NT2/D1 (cell line): ENCODE measurements around the gene ITPR2.
A peak's percentile ranks its signal among the peaks of the same experiment; 100 is the strongest.
"Not testable (repeated sequence)": the region's sequence is repeated elsewhere in the genome, so short reads cannot be mapped to it uniquely, and the experiment has no call there.

Experiments
- DNase-seq: peaks from one replicate; pipeline ENCODE4 v3.0.0-alpha.2; 2011; ENCODE audit warnings: low read depth, low spot score
- H3K27me3 ChIP-seq: 2 replicates; pipeline ENCODE4 v1.6.0; 2011; ENCODE audit warnings: mild to moderate bottlenecking; ENCODE audit not compliant: insufficient read length, insufficient read depth
- H3K36me3 ChIP-seq: 2 replicates; pipeline ENCODE4 v1.6.1; 2011; ENCODE audit warnings: mild to moderate bottlenecking, low read length, mixed read lengths; ENCODE audit not compliant: insufficient read depth, insufficient read length
- H3K4me1 ChIP-seq: 2 replicates; pipeline ENCODE4 v1.5.1; 2011; ENCODE audit not compliant: insufficient read depth, insufficient read length
- H3K4me3 ChIP-seq: 2 replicates; pipeline ENCODE4 v1.5.1; 2011; ENCODE audit warnings: low read depth; ENCODE audit not compliant: insufficient read length
- H3K9ac ChIP-seq: 2 replicates; pipeline ENCODE4 v1.6.0; 2011; ENCODE audit warnings: low read depth; ENCODE audit not compliant: insufficient read length
- H3K9me3 ChIP-seq: 2 replicates; pipeline ENCODE4 v1.5.1; 2011; ENCODE audit warnings: mild to moderate bottlenecking, low read length; ENCODE audit not compliant: insufficient read depth
- SUZ12 ChIP-seq: IDR thresholded peaks from 2 replicates; pipeline ENCODE4 v1.6.1; 2011; ENCODE audit not compliant: insufficient read length, insufficient read depth; ENCODE audit errors: extremely low read depth
- YY1 ChIP-seq: IDR thresholded peaks from 2 replicates; pipeline ENCODE4 v1.6.1; 2011; ENCODE audit not compliant: insufficient read length, insufficient read depth
- ZNF274 ChIP-seq: IDR thresholded peaks from 2 replicates; pipeline ENCODE4 v1.6.1; 2011; ENCODE audit warnings: mild to moderate bottlenecking, low read depth, low read length

Gene ITPR2

DNA sequence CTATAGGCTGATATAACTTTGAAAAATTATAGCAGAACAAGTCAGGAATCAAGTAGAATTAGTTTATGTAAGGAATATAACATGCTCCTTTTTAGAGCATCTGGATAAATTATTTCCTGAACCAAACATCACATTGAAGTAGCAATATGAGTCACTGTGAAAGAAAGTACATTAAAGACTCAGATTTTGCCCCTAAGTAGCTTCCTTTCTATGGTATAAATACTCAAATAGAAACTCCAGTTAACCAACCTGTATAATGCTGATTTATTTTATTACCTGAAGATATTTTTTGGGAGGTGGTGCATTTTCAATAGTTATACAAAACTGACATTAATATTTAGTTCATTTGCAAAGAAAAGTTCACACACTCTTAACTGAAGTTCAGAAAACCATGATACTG, 312.1 kb downstream of the ITPR2 start:
- Histone ChIP-seq H3K4me3 (no peak overlapping the region), H3K36me3 (no peaks in the 10 kb centered on the region)
- TF ChIP-seq SUZ12, result no peak
- no peak for TF ChIP-seq ZNF274
- TF ChIP-seq YY1, result no peak

DNA sequence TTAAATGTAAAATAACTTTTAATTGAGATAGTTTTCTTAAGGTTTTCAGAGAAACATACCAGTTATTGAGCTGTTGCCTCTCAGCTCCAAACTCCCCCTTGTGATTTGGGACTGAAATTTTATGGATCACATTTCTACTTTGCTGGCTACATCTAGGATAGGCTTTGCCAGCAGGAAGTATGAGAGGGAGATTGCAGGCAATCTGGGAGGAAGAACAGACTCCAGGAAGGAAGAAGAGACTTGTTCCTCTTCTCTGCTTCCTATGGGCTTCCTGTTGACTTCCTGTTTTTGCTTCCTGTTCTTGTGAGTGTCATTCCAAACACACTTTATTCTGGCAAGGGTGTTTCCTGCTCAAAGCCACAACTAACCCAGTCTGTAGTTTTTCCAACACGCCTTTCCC, 312.9 kb downstream of the ITPR2 start:
- Histone ChIP-seq H3K9ac (no peak overlapping the region), H3K9me3 (peaks cover 33% of the 10 kb centered on the region), H3K36me3 (no peaks in the 10 kb centered on the region), H3K4me1 (no peaks in the 10 kb centered on the region), H3K4me3 (no peak overlapping the region), H3K27me3 (no peaks in the 10 kb centered on the region)
- DNase-seq, result no peak
- TF ChIP-seq SUZ12 (no peak), YY1 (no peak), ZNF274 (no peak)

More for the DNA sequence above, 312.1 kb downstream of the ITPR2 start:
- Histone ChIP-seq H3K4me1 (no peaks in the 10 kb centered on the region), H3K27me3 (no peaks in the 10 kb centered on the region), H3K9me3 (peaks cover 41% of the 10 kb centered on the region), H3K9ac (no peak overlapping the region)
- DNase-seq, result no peak

DNA sequence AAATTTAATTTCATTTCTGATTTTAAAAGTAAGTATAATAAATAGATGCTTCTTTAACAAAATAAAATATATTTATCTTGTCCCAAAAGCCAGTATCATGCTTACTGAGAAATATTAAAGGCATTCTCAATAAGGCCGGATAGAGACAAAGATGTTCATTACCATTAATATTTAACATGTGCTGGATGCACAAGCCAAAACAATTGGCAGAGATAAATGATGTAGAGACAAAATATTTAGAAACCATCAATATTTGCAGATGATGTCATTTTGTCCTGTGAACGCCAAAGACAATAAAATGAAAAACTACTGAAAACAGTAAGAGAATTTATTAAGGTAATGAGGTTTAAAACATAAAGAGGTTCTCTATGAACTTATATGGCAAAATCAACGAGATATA, 313.5 kb downstream of the ITPR2 start:
- no peaks in the 10 kb centered on the region for H3K36me3 ChIP-seq
- no peak overlapping the region for H3K9ac ChIP-seq
- H3K4me1 ChIP-seq, result no peaks in the 10 kb centered on the region
- H3K27me3 ChIP-seq, result no peaks in the 10 kb centered on the region
- no peak overlapping the region for H3K4me3 ChIP-seq
- no peak for DNase-seq
- no peak for TF ChIP-seq YY1
- TF ChIP-seq ZNF274, result no peak
- no peak for TF ChIP-seq SUZ12
- peaks cover 27% of the 10 kb centered on the region for H3K9me3 ChIP-seq

DNA sequence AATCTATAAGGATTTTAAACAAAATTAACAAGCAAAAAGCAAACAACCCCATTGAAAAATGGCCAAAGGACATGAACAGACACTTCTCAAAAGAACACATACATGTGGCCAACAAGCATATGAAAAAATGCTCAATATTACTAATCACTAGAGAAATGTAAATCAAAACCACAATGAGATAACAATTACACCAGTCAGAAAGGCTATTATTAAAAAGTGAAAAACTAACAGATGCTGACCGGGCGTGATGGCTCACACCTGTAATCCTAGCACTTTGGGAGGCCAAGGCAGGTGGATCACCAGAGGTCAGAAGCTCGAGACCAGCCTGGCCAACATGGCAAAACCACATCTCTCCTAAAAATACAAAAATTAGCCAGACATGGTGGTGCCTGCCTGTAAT, 315.7 kb downstream of the ITPR2 start:
- not testable (repeated sequence) for DNase-seq, H3K4me3 ChIP-seq, H3K27me3 ChIP-seq, H3K9ac ChIP-seq, H3K36me3 ChIP-seq, H3K4me1 ChIP-seq
- peaks cover 17% of the 10 kb centered on the region; the same call in 1 of the 2 replicates for H3K9me3 ChIP-seq

DNA sequence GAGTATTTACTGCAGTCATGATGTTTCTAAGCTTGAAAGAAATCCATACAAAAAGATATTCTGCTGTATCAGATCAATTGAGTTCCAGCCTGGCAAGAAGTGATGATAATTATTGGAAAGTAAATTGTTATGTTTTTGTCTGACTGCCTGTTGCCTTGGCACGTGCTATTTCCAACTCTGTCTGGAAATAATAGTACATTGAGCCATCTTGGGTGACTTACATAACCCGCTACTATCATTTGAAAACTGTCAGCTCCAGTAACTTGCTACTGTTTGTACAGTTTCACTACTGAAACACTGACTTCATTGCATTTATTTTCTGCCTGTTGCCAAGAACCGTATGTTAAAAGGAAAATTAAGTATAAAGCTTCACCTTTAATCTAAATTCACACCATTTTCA, 318.6 kb downstream of the ITPR2 start:
- Histone ChIP-seq H3K9me3 (peaks cover 16% of the 10 kb centered on the region; the same call in 1 of the 2 replicates), H3K4me1 (no peaks in the 10 kb centered on the region), H3K9ac (no peak overlapping the region), H3K4me3 (no peak overlapping the region), H3K27me3 (no peaks in the 10 kb centered on the region), H3K36me3 (no peaks in the 10 kb centered on the region)
- TF ChIP-seq YY1 (no peak), SUZ12 (no peak), ZNF274 (no peak)
- no peak for DNase-seq

DNA sequence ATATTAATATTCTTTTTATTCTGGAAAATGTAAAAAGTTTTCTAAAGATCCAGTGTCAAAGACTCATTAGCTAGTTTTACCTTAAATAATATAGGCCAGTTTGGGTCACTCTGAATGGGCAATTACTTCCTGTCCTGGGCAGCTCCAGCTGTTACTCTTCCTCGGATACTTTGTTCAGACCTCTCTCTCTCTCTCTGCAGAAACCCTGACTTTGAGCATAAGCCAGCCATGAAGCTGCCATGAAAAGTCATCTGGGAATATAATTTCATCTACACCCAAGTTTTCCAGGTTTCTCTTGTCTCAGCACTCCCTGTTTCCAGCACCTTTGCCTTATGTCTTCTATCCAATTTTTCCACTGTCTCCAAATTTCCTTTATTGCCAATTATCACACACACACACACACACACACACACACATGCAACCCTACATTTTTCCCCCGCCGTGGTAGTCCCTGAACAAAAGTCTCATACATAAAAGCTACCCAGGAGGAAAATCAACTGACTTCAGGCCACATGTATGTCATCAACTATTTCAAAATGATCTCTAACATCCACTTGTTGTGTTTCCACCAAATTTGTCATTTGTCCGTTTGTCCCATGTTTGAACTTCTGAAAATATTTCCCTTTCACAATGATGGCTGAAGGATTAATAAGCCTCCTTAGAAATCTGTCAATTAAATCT, 319.5 kb downstream of the ITPR2 start:
- H3K9ac ChIP-seq, result no peak overlapping the region

DNA sequence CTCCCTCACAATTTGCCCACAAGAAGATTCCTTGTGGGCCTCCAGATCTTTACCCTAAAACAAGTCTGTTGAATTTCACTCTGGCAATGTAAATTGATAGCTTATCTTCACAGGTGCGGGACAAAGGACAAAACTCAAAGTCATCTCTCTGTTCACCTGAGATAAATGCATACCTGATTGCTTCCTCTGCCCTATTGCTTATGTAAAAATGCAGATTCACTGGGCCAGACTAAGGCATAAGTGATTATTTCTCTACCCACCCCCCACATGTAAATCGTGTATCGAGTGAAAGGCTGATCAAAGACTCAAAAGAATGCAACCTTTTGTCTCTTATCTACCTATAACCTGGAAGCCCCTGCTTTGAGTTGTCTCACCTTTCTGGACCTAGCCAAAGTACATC, 320.8 kb downstream of the ITPR2 start:
- no peak for DNase-seq
- TF ChIP-seq YY1 (no peak), ZNF274 (no peak), SUZ12 (no peak)
- H3K4me3 ChIP-seq, result no peak overlapping the region
- H3K9me3 ChIP-seq, result no peaks in the 10 kb centered on the region
- no peaks in the 10 kb centered on the region for H3K36me3 ChIP-seq
- no peaks in the 10 kb centered on the region for H3K4me1 ChIP-seq
- H3K9ac ChIP-seq, result no peak overlapping the region
- no peaks in the 10 kb centered on the region for H3K27me3 ChIP-seq

More for the DNA sequence above, 319.5 kb downstream of the ITPR2 start:
- Histone ChIP-seq H3K9me3 (0 out of 2 replicates have a peak, but pooled peaks cover 7% of the 10 kb centered on the region), H3K36me3 (no peaks in the 10 kb centered on the region), H3K4me3 (no peak overlapping the region), H3K4me1 (no peaks in the 10 kb centered on the region), H3K27me3 (no peaks in the 10 kb centered on the region)
- no peak for TF ChIP-seq ZNF274
- no peak for TF ChIP-seq YY1
- TF ChIP-seq SUZ12, result no peak
- no peak for DNase-seq

DNA sequence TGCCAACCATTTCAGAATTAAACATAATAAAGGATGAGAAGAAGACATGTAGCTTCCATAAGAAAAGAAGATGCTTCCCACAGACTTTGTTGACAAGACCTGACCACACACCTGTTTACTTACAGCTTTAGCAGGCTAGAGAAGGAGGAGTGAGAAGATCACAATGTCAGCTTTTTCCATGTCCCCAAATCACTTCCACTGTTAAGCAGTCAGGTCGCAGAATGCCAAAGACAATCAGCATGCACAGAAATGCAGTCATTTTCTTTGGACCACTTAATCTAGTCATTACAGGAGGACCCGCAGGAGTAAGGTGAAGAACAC, 322.7 kb downstream of the ITPR2 start:
- Histone ChIP-seq H3K9ac (no peak overlapping the region), H3K4me1 (no peaks in the 10 kb centered on the region), H3K9me3 (no peaks in the 10 kb centered on the region), H3K27me3 (no peaks in the 10 kb centered on the region), H3K4me3 (no peak overlapping the region), H3K36me3 (no peaks in the 10 kb centered on the region)
- TF ChIP-seq YY1, result no peak
- DNase-seq, result peak; percentile 63
